PC-9 (cell line): ENCODE data around the gene ATP1A4. TPM values are rescaled to one million over a fixed set of nuclear protein-coding genes. Genes with fewer than 3 reads are reported as not detected.

Experiments
- BruUV-seq: library from RNA; stranded (reverse); fragments of 400-500 nt; replicated peaks from 2 replicates; lab custom pipeline; 2021; lab: Mats Ljungman, UMichigan
- CTCF ChIA-PET: fragments of 300-600 bp; sonication (Branson Sonifier 250); formaldehyde crosslinking; loops from one replicate; lab custom pipeline; 2022; ENCODE audit warnings: antibody characterized with exemption; lab: Charles Lee
- POLR2A ChIA-PET: fragments of 300-600 bp; sonication (Branson Sonifier 250); formaldehyde crosslinking; loops from one replicate; lab custom pipeline; 2022; ENCODE audit warnings: antibody characterized with exemption; ENCODE audit not compliant: unreplicated experiment; lab: Charles Lee
- DNase-seq, 2 experiments: peaks; one replicate each; pipeline versions ENCODE4 v3.0.0 to v3.0.0-alpha.2; 2015 to 2022; ENCODE audit warnings: mixed read lengths in 1 of 2
- H2AFZ ChIP-seq: fragments of 200-600 bp; sonication (generic); 2 replicates; pipeline ENCODE4 v1.8.1; 2017; ENCODE audit warnings: antibody characterized with exemption
- H3F3A ChIP-seq: fragments of 200-600 bp; sonication (generic); 2 replicates; pipeline ENCODE4 v1.8.1; 2017; ENCODE audit warnings: antibody characterized with exemption, mild to moderate bottlenecking, low read depth; ENCODE audit not compliant: insufficient read depth
- H3K27ac ChIP-seq: fragments of 200-600 bp; sonication (generic); 2 replicates; pipeline ENCODE4 v1.6.1; 2016; ENCODE audit warnings: mixed run types
- H3K27me3 ChIP-seq: fragments of 200-600 bp; sonication (generic); 2 replicates; pipeline ENCODE4 v1.6.1; 2016; ENCODE audit warnings: low read depth, mixed run types; ENCODE audit not compliant: insufficient read depth
- H3K36me3 ChIP-seq: fragments of 200-600 bp; sonication (generic); 2 replicates; pipeline ENCODE4 v1.6.1; 2016; ENCODE audit warnings: low read depth, mixed run types
- H3K4me1 ChIP-seq: fragments of 200-600 bp; sonication (generic); replicated peaks from 2 replicates; pipeline ENCODE4 v1.6.1; 2016; ENCODE audit warnings: mixed run types; ENCODE audit not compliant: insufficient read depth
- H3K4me2 ChIP-seq: fragments of 200-600 bp; sonication (generic); 2 replicates; pipeline ENCODE4 v1.6.1; 2017; ENCODE audit warnings: mixed run types
- H3K4me3 ChIP-seq: fragments of 200-600 bp; sonication (generic); 2 replicates; pipeline ENCODE4 v1.6.1; 2016; ENCODE audit warnings: mixed run types
- H3K79me2 ChIP-seq: fragments of 200-600 bp; sonication (generic); 2 replicates; pipeline ENCODE4 v1.6.1; 2017; ENCODE audit warnings: low read depth, mixed run types
- H3K9me2 ChIP-seq: fragments of 200-600 bp; sonication (generic); 2 replicates; pipeline ENCODE4 v1.8.1; 2017; ENCODE audit warnings: mild to moderate bottlenecking; ENCODE audit not compliant: insufficient read depth
- H3K9me3 ChIP-seq: fragments of 200-600 bp; sonication (generic); 2 replicates; pipeline ENCODE4 v1.8.1; 2016; ENCODE audit warnings: low read depth; ENCODE audit not compliant: insufficient read depth
- H4K20me1 ChIP-seq: fragments of 200-600 bp; sonication (generic); 2 replicates; pipeline ENCODE4 v1.8.1; 2017; ENCODE audit not compliant: insufficient read depth
- CTCF ChIP-seq: fragments of 200-600 bp; sonication (generic); conservative IDR thresholded peaks from 2 replicates; pipeline ENCODE4 v1.6.1; 2017; ENCODE audit warnings: mixed run types, antibody characterized with exemption, mild to moderate bottlenecking, moderate library complexity
- EZH2 ChIP-seq: fragments of 200-600 bp; sonication (generic); IDR thresholded peaks from 2 replicates; pipeline ENCODE4 v1.8.0; 2017; ENCODE audit warnings: antibody characterized with exemption, low read depth
- intact Hi-C: fragments of 100-400 bp; cut with micrococcal nuclease; formaldehyde crosslinking; loops from one replicate; pipeline ENCODE4 v1.10.0; 2022; ENCODE audit not compliant: unreplicated experiment
- total RNA-seq: library from RNA; stranded (reverse); gene quantifications from 2 replicates; pipeline ENCODE4 v1.2.3, GENCODE V29; 2021

ATP1A4 gene
- total RNA-seq, 1 experiment from 2014 or later: not detected

- intact Hi-C loops: no loop called here
- POLR2A ChIA-PET: no interaction called here
- CTCF ChIA-PET: no interaction called here
These were observed 17.2 kb upstream of the ATP1A4 start for GRCh38 chr1:160133990-160134770.

DNA sequence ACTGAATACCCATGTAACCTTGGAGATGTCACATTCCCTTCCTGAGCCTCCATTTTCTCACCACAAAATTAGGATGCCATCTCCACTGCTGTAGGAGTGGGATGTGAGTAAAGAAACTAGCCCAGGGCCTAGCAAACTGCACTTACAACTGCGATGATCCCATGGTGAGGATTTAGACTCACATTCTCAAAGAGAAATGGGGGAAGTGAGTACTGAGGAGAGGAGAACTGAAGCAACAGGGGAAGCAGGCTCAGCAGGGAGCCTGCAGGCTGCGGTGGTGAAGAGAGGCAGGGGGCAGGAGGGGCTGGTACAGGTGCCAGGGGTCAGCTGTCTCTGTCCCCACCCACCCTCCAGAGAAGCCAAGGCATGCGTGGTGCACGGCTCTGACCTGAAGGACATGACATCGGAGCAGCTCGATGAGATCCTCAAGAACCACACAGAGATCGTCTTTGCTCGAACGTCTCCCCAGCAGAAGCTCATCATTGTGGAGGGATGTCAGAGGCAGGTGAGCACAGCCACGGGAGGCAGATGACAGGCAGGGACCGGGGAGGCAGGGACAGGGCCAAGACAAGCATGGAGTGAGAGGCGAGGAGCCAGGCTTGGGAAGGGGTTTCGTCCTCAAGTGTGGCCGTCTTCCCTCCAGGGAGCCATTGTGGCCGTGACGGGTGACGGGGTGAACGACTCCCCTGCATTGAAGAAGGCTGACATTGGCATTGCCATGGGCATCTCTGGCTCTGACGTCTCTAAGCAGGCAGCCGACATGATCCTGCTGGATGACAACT is 16.4 kb upstream of the ATP1A4 start:
- TF ChIP-seq CTCF (no peak), EZH2 (no peak)
- CTCF ChIA-PET: no interaction called here
- no peaks in the 10 kb centered on the region for H3K36me3 ChIP-seq
- H3K9me2 ChIP-seq: no peaks in the 10 kb centered on the region
- no peaks in the 10 kb centered on the region for H3K9me3 ChIP-seq
- no peaks in the 10 kb centered on the region for H4K20me1 ChIP-seq
- intact Hi-C loops: no loop called here
- no peaks in the 10 kb centered on the region for H3K27me3 ChIP-seq
- no TSS peak for BruUV-seq
- no peaks in the 10 kb centered on the region for H3F3A ChIP-seq
- H3K4me2 ChIP-seq: no peak overlapping the region
- no peak overlapping the region for H2AFZ ChIP-seq
- H3K4me1 ChIP-seq: peaks cover 13% of the 10 kb centered on the region
- no peak overlapping the region for H3K4me3 ChIP-seq
- POLR2A ChIA-PET: no interaction called here
- H3K27ac ChIP-seq: no peak overlapping the region
- no peaks in the 10 kb centered on the region for H3K79me2 ChIP-seq
- no peak for DNase-seq

More at GRCh38 chr1:160133990-160134770, 17.2 kb upstream of the ATP1A4 start:
- H3K27me3 ChIP-seq: no peaks in the 10 kb centered on the region
- H3K4me1 ChIP-seq: peaks cover 16% of the 10 kb centered on the region
- no peaks in the 10 kb centered on the region for H3F3A ChIP-seq
- no peak overlapping the region for H2AFZ ChIP-seq
- H3K4me2 ChIP-seq: no peak overlapping the region
- no peak for DNase-seq
- BruUV-seq: no TSS peak
- TF ChIP-seq CTCF (no peak), EZH2 (no peak)
- no peak overlapping the region for H3K4me3 ChIP-seq
- H3K36me3 ChIP-seq: no peaks in the 10 kb centered on the region
- no peaks in the 10 kb centered on the region for H3K9me2 ChIP-seq
- H3K27ac ChIP-seq: no peak overlapping the region
- H3K79me2 ChIP-seq: no peaks in the 10 kb centered on the region
- H3K9me3 ChIP-seq: no peaks in the 10 kb centered on the region
- no peaks in the 10 kb centered on the region for H4K20me1 ChIP-seq

DNA sequence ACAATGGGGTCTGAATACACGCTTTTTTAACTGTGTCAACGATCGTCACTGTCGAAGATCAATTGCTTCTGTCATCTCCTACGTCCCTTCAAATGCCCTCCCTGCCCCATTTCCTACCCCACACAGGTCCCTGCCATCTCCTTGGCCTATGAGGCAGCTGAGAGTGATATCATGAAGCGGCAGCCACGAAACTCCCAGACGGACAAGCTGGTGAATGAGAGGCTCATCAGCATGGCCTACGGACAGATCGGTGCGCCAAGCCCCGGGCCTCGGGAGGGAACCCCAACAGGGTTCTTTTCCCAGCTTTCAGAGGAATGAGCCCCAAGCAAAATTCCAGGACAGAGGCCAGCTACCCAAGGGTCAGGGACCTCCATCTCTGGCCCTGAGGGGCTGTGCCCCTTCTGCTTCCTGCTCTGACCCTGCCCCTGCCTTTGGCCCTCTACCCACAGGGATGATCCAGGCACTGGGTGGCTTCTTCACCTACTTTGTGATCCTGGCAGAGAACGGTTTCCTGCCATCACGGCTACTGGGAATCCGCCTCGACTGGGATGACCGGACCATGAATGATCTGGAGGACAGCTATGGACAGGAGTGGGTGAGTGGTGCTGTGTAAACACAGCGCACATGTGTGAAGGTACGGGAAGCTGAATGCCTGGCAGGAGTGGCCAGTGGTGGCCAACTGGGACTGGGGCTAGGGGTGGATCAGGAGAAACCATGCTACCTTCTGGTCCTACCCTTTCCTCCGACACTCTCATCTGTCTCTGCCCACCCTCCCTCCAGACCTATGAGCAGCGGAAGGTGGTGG is 15.1 kb upstream of the ATP1A4 start:
- H3K4me3 ChIP-seq: no peak overlapping the region
- H3K27ac ChIP-seq: no peak overlapping the region
- H3K27me3 ChIP-seq: no peaks in the 10 kb centered on the region
- H3F3A ChIP-seq: no peaks in the 10 kb centered on the region
- no TSS peak for BruUV-seq
- H3K4me2 ChIP-seq: no peak overlapping the region
- no peak for TF ChIP-seq EZH2
- no peak for TF ChIP-seq CTCF
- H3K4me1 ChIP-seq: 0 out of 2 replicates have a peak, but pooled peaks cover under 1% of the 10 kb centered on the region
- H3K36me3 ChIP-seq: no peaks in the 10 kb centered on the region
- no peaks in the 10 kb centered on the region for H4K20me1 ChIP-seq
- no peak overlapping the region for H2AFZ ChIP-seq
- no peaks in the 10 kb centered on the region for H3K9me3 ChIP-seq
- H3K79me2 ChIP-seq: no peaks in the 10 kb centered on the region
- POLR2A ChIA-PET: no interaction called here
- intact Hi-C loops: no loop called here
- H3K9me2 ChIP-seq: no peaks in the 10 kb centered on the region
- DNase-seq: no peak
- CTCF ChIA-PET: no interaction called here
